Heart right ventricle (tissue), 16 donors: Measurements from ENCODE around the gene TP53TG5. TPM values are rescaled to one million over a fixed set of nuclear protein-coding genes. Genes with fewer than 3 reads are reported as not detected.

Experiments used
- ATAC-seq, 8 donors: fragments of 200-7000 bp; cut with Tn5 transposase; one replicate each; pipeline ENCODE4 v1.9.1; 2020; ENCODE audit warnings: mild to moderate bottlenecking in 8 of 8, moderate library complexity in 8 of 8, moderate number of reproducible peaks in 1 of 8
- DNase-seq, 2 donors: peaks; one replicate each; pipeline ENCODE4 v3.0.0-alpha.2; 2020
- H3K27ac ChIP-seq, 10 donors: fragments of 200-600 bp; sonication (generic) in 2 of 10; one replicate each; pipeline versions ENCODE4 v1.5.0 to v1.8.0; 2020 to 2022; ENCODE audit warnings: mild to moderate bottlenecking in 3 of 10
- H3K27me3 ChIP-seq, 7 donors: fragments of 200-600 bp; one replicate each; pipeline ENCODE4 v1.8.0; 2021 to 2022; ENCODE audit warnings: mild to moderate bottlenecking in 2 of 7
- H3K36me3 ChIP-seq, 9 donors: fragments of 200-600 bp; sonication (generic) in 1 of 9; one replicate each; pipeline versions ENCODE4 v1.5.0 to v1.8.0; 2020 to 2022; ENCODE audit warnings: mild to moderate bottlenecking in 2 of 9
- H3K4me1 ChIP-seq, 9 donors: fragments of 200-600 bp; sonication (generic) in 1 of 9; one replicate each; pipeline versions ENCODE4 v1.5.0 to v1.8.0; 2020 to 2022; ENCODE audit warnings: mild to moderate bottlenecking in 4 of 9
- H3K4me3 ChIP-seq, 10 donors: fragments of 200-600 bp; sonication (generic) in 2 of 10; one replicate each; pipeline versions ENCODE4 v1.5.0 to v1.8.0; 2020 to 2022; ENCODE audit warnings: mild to moderate bottlenecking in 7 of 10, moderate library complexity in 2 of 10
- H3K9me3 ChIP-seq, 11 donors: fragments of 200-600 bp in 10 of 11; sonication (generic) in 2 of 11; one replicate each; pipeline versions ENCODE4 v1.5.0 to v1.8.0; 2013 to 2022; ENCODE audit warnings: mild to moderate bottlenecking in 2 of 11, control low read depth in 1 of 11, moderate library complexity in 1 of 11
- CTCF ChIP-seq, 9 donors: fragments of 200-600 bp; sonication (generic) in 2 of 9; IDR thresholded peaks; one replicate each; pipeline versions ENCODE4 v1.5.0 to v1.8.0; 2021 to 2022; ENCODE audit warnings: antibody characterized with exemption in 9 of 9, mild to moderate bottlenecking in 5 of 9, moderate library complexity in 1 of 9
- WGBS, 2 donors: extraction: QIAGEN DNeasy Blood & Tissue Kit; methylation state at CpG; one replicate each; pipeline ENCODE4 v1.1.7; 2013; ENCODE audit warnings: inconsistent platforms in 1 of 2; 5-methylcytosine and 5-hydroxymethylcytosine counted together
- intact Hi-C, 10 donors: fragments of 100-400 bp; cut with DNase I; formaldehyde crosslinking; loops; one replicate each; pipeline versions ENCODE4 v1.11.1 to v1.14.2; 2022
- polyA plus RNA-seq, 2 donors: library from polyadenylated mRNA; stranded (reverse); fragments of 200-250 nt; gene quantifications; one replicate each; pipeline ENCODE4 v1.2.3, GENCODE V29; 2013
- total RNA-seq, 10 donors: library from RNA; stranded (reverse); fragmentation: NEBNext Ultra II Directional in 3 of 10; extraction: Animal tissue kit (Norgen Biotek cat#: 25700) in 3 of 10; gene quantifications; one replicate each; pipeline versions ENCODE4 v1.2.1 to v1.2.4, GENCODE V29; 2021 to 2023
- donor health status: Arrhythmogenic right ventricular cardiomyopathy.
- donor health status: ischemic (EF 13 %, LVEDD 7.1; RV severe dilation, severe dysfunction).
- donor health status: healthy with polysubstance abuse.
- donor health status: DM: no; HTN: yes; CAD: no.
- donor health status: DM: no; HTN: no; CAD: no.
- donor health status: ischemic (EF 25% LVEDD 6.9; RV normal size, moderate dysfunction).
- donor health status: ischemic (EF 25% LVEDD 5.7; RV mildly dilated, moderate dysfunction).
- donor health status: healthy.
- donor health status: DM: yes; HTN: yes; CAD: no.
- donor health status: Ischemic cardiomyopathy.
- donor health status: ischemic (EF 35%, LVEDD 5.7; RV mildly dilated, moderate dysfunction).
- donor health status: nonischemic (EF 11% LVEDD 7.7; RV severe dilation, severe dysfunction).
- donor health status: DM: yes; HTN: yes; CAD: no.
- donor health status: PGD.
- donor health status: ischemic (EF 29% LVEDD 5.4; RV normal size, mild dysfunction).
- donor health status: nonischemic (EF 23%, LVEDD 6.1; RV moderate dilation, normal function).

TP53TG5 gene
- total and polyA plus RNA-seq, 12 donors: 0.43 to 2.4 (median 1.2) TPM

GRCh38 chr20:45409521-45410272 lies 31.6 kb upstream of the TP53TG5 start:
- H3K27ac ChIP-seq: peak overlapping the region in 9 of 10 donors; percentile 54 to 100 (median 98)
- peak overlapping the region; percentile 15 to 97 (median 88) for H3K4me3 ChIP-seq

GRCh38 chr20:45408646-45409213 lies 30.6 kb upstream of the TP53TG5 start:
- peak overlapping the region; percentile 35 to 97 (median 88) for H3K4me3 ChIP-seq
- peaks cover 0 to 49% (median 24%) of the 10 kb centered on the region in 9 donors for H3K36me3 ChIP-seq
- H3K27me3 ChIP-seq: peaks cover 0 to 23% (median 0%) of the 10 kb centered on the region in 7 donors
- H3K27ac ChIP-seq: peak overlapping the region; percentile 94 to 100 (median 98)
- TF ChIP-seq CTCF (IDR thresholded peaks at IDR 0.05): no peak
- WGBS, 2 donors: 43 to 52% methylated on average over 7 of the region's 7 CpGs
- intact Hi-C loops: loop anchor here in 4 of 10 donors (5.0 kb wide), 2 partner anchors 36 to 51 kb away; no protein-coding TSS in a partner anchor
- no peaks in the 10 kb centered on the region for H3K9me3 ChIP-seq
- DNase-seq (peak; percentile 16), ATAC-seq (no peak)
- H3K4me1 ChIP-seq: peaks cover 0 to 51% (median 39%) of the 10 kb centered on the region in 9 donors

More at GRCh38 chr20:45409521-45410272, 31.6 kb upstream of the TP53TG5 start:
- peaks cover 0 to 51% (median 39%) of the 10 kb centered on the region in 9 donors for H3K4me1 ChIP-seq
- H3K36me3 ChIP-seq: peaks cover 0 to 49% (median 24%) of the 10 kb centered on the region in 9 donors
- intact Hi-C loops: loop anchor here in 4 of 10 donors (5.0 kb wide), 2 partner anchors 37 to 52 kb away; no protein-coding TSS in a partner anchor
- peaks cover 0 to 19% (median 0%) of the 10 kb centered on the region in 7 donors for H3K27me3 ChIP-seq
- WGBS, 2 donors: 70 to 82% methylated on average over 7 of the region's 7 CpGs
- no peak for TF ChIP-seq CTCF (IDR thresholded peaks at IDR 0.05)
- ATAC-seq (peak in 1 of 8 donors; percentile 4), DNase-seq (no peak)
- no peaks in the 10 kb centered on the region for H3K9me3 ChIP-seq

GRCh38 chr20:45407783-45408645 lies 29.9 kb upstream of the TP53TG5 start, which contains the start of gene DBNDD2:
DBNDD2 (plus strand) TSS chr20:45408289; CDS start chr20:45408468, 179 bp downstream.
- WGBS, 2 donors: 45 to 68% methylated on average over 21 of the region's 21 CpGs
- H3K4me1 ChIP-seq: peaks cover 0 to 51% (median 39%) of the 10 kb centered on the region in 9 donors

More at GRCh38 chr20:45407783-45408645, 29.9 kb upstream of the TP53TG5 start, which contains the start of gene DBNDD2:
- H3K4me3 ChIP-seq: peak within 1 kb of the TSS; percentile 41 to 97 (median 88)
- intact Hi-C loops: loop anchor here in 5 of 10 donors (2.0 to 5.0 kb wide), 4 partner anchors 33 to 51 kb away; partner anchors contain the start of gene SYS1 (in 1 of the 5)
- peaks cover 0 to 49% (median 24%) of the 10 kb centered on the region in 9 donors for H3K36me3 ChIP-seq
- peaks cover 0 to 23% (median 0%) of the 10 kb centered on the region in 7 donors for H3K27me3 ChIP-seq
- peak; percentile 36 to 86 (median 68) for ATAC-seq
- DNase-seq: peak; percentile 40 to 80
- peak within 1 kb of the TSS; percentile 94 to 100 (median 98) for H3K27ac ChIP-seq
- no peak for TF ChIP-seq CTCF (IDR thresholded peaks at IDR 0.05)
- H3K9me3 ChIP-seq: no peaks in the 10 kb centered on the region
